HepG2 (cell line): ENCODE data around the gene SORL1-AS1.
A peak's percentile ranks its signal among the peaks of the same experiment; 100 is the strongest.

Source experiments
- ARNT2 ChIP-seq: sonication (generic); formaldehyde crosslinking; IDR thresholded peaks from 2 replicates; pipeline ENCODE4 v1.8.0; 2022; ENCODE audit warnings: mild to moderate bottlenecking, low read depth, missing genetic modification reagents, moderate library complexity
- BCL6 ChIP-seq: IDR thresholded peaks from 2 replicates; pipeline ENCODE4 v1.6.1; 2016; ENCODE audit warnings: missing genetic modification reagents, missing compliant biosample characterization
- CREM ChIP-seq, 2 experiments: sonication (generic) in 1 of 2; formaldehyde crosslinking in 1 of 2; IDR thresholded peaks; 2 replicates each; pipeline versions ENCODE4 v1.4.0 to v1.6.1; 2016 to 2020; ENCODE audit warnings: antibody characterized with exemption in 1 of 2, mild to moderate bottlenecking in 1 of 2, missing genetic modification reagents in 1 of 2
- ETV5 ChIP-seq: IDR thresholded peaks from 2 replicates; pipeline ENCODE4 v1.6.1; 2018; ENCODE audit warnings: missing biosample characterization, missing genetic modification reagents, inconsistent platforms, borderline replicate concordance
- GATAD2A ChIP-seq: IDR thresholded peaks from 2 replicates; pipeline ENCODE4 v1.6.1; 2016
- HOXA7 ChIP-seq: sonication (generic); formaldehyde crosslinking; IDR thresholded peaks from 2 replicates; pipeline ENCODE4 v1.8.1; 2022; ENCODE audit warnings: mild to moderate bottlenecking, missing genetic modification reagents, moderate library complexity
- JUNB ChIP-seq: sonication (generic); formaldehyde crosslinking; IDR thresholded peaks from 2 replicates; pipeline ENCODE4 v1.8.0; 2022; ENCODE audit warnings: missing genetic modification reagents, mild to moderate bottlenecking, borderline replicate concordance
- MIXL1 ChIP-seq: IDR thresholded peaks from 2 replicates; pipeline ENCODE4 v1.6.1; 2016
- NR2F2 ChIP-seq: IDR thresholded peaks from 2 replicates; pipeline ENCODE4 v1.6.1; 2012; ENCODE audit warnings: low read depth, inconsistent platforms, borderline replicate concordance
- TEAD3 ChIP-seq: optimal IDR thresholded peaks from 2 replicates; pipeline ENCODE3; 2016; ENCODE audit warnings: borderline replicate concordance
- YEATS2 ChIP-seq: sonication (generic); formaldehyde crosslinking; IDR thresholded peaks from 2 replicates; pipeline ENCODE4 v1.4.0; 2020; ENCODE audit warnings: missing genetic modification reagents, borderline replicate concordance
- ZFP82 ChIP-seq: sonication (generic); formaldehyde crosslinking; IDR thresholded peaks from 2 replicates; pipeline ENCODE4 v1.5.1; 2020; ENCODE audit warnings: mild to moderate bottlenecking, missing genetic modification reagents, borderline replicate concordance
- ZFP91 ChIP-seq: sonication (generic); formaldehyde crosslinking; IDR thresholded peaks from 2 replicates; pipeline ENCODE4 v1.9.0; 2022; ENCODE audit warnings: missing genetic modification reagents, mild to moderate bottlenecking, borderline replicate concordance
- ZHX2 ChIP-seq, 2 experiments: sonication (generic) in 1 of 2; formaldehyde crosslinking in 1 of 2; IDR thresholded peaks; 2 replicates each; pipeline versions ENCODE4 v1.6.1 to v1.9.0; 2014 to 2022; ENCODE audit warnings: antibody characterized with exemption in 1 of 2, borderline replicate concordance in 1 of 2, inconsistent platforms in 1 of 2, low read depth in 1 of 2, missing genetic modification reagents in 1 of 2
- ZKSCAN8 ChIP-seq: IDR thresholded peaks from 2 replicates; pipeline ENCODE4 v1.6.1; 2016; ENCODE audit warnings: borderline replicate concordance, missing genetic modification reagents, missing compliant biosample characterization
- ZNF225 ChIP-seq: sonication (generic); formaldehyde crosslinking; IDR thresholded peaks from 2 replicates; pipeline ENCODE4 v1.4.0; 2020; ENCODE audit warnings: mild to moderate bottlenecking, missing genetic modification reagents
- ZNF251 ChIP-seq: sonication (generic); formaldehyde crosslinking; IDR thresholded peaks from 2 replicates; pipeline ENCODE4 v1.9.0; 2021; ENCODE audit warnings: mild to moderate bottlenecking, missing genetic modification reagents
- ZNF564 ChIP-seq: sonication (generic); formaldehyde crosslinking; IDR thresholded peaks from 2 replicates; pipeline ENCODE4 v1.8.1; 2023; ENCODE audit warnings: mild to moderate bottlenecking, missing genetic modification reagents
- ZNF724P ChIP-seq: sonication (generic); formaldehyde crosslinking; IDR thresholded peaks from 2 replicates; pipeline ENCODE4 v1.8.0; 2022; ENCODE audit warnings: missing genetic modification reagents, borderline replicate concordance
- ZSCAN9 ChIP-seq: IDR thresholded peaks from 2 replicates; pipeline ENCODE4 v1.6.1; 2016; ENCODE audit warnings: borderline replicate concordance

Gene SORL1-AS1

GRCh38 chr11:121452609-121453150, at the start of gene SORL1-AS1 (continued):
- TF ChIP-seq ZHX2 (IDR thresholded peaks at IDR 0.05; ENCODE audit: low read depth): 0 out of 2 replicates have a peak, but pooled peaks have one; percentile 16
- TF ChIP-seq ZHX2 (CRISPR knock-in tag; IDR thresholded peaks at IDR 0.05; ENCODE audit: borderline replicate concordance): no peak
- TF ChIP-seq MIXL1 (CRISPR knock-in tag): no peak
- peak; percentile 85; the same call in 1 of the 2 replicates for TF ChIP-seq HOXA7 (CRISPR knock-in tag)
- TF ChIP-seq GATAD2A (CRISPR knock-in tag): peak; percentile 35; the same call in 1 of the 2 replicates
- TF ChIP-seq ZNF564: peak; percentile 9; the same call in 1 of the 2 replicates
- 0 out of 2 replicates have a peak, but pooled peaks have one; percentile 6 for TF ChIP-seq ZKSCAN8 (CRISPR knock-in tag)
- TF ChIP-seq NR2F2: no peak
- TF ChIP-seq JUNB: 0 out of 2 replicates have a peak, but pooled peaks have one; percentile 16
- TF ChIP-seq ZSCAN9 (CRISPR knock-in tag): 0 out of 2 replicates have a peak, but pooled peaks have one; percentile 40
- no peak for TF ChIP-seq CREM (IDR thresholded peaks at IDR 0.05)
- TF ChIP-seq CREM (CRISPR knock-in tag; IDR thresholded peaks at IDR 0.05): no peak
- 0 out of 2 replicates have a peak, but pooled peaks have one; percentile 7 for TF ChIP-seq ZNF225 (CRISPR knock-in tag)
- peak; percentile 20; the same call in 1 of the 2 replicates for TF ChIP-seq ARNT2 (CRISPR knock-in tag)
- peak; percentile 39; the same call in 1 of the 2 replicates for TF ChIP-seq ZNF724P (CRISPR knock-in tag)
- TF ChIP-seq YEATS2 (CRISPR knock-in tag): no peak; the same call in 1 of the 2 replicates
- no peak for TF ChIP-seq ZNF251 (CRISPR knock-in tag)
- peak; percentile 7; the same call in 1 of the 2 replicates for TF ChIP-seq ZFP91
- peak; percentile 58; the same call in 1 of the 2 replicates for TF ChIP-seq BCL6 (CRISPR knock-in tag)
- TF ChIP-seq ETV5 (CRISPR knock-in tag): peak; percentile 40; the same call in 1 of the 2 replicates
- TF ChIP-seq ZFP82 (CRISPR knock-in tag): 0 out of 2 replicates have a peak, but pooled peaks have one; percentile 56
- no peak for TF ChIP-seq TEAD3 (CRISPR knock-in tag)
